Endothelial cell of umbilical vein (primary cell): Measurements from ENCODE around the gene GEMIN8. TPM values are rescaled to one million over a fixed set of nuclear protein-coding genes. Genes with fewer than 3 reads are reported as not detected.

Experiments
- BruUV-seq: library from RNA; stranded (reverse); fragments of 400-500 nt; replicated peaks from 2 replicates; lab custom pipeline; 2021; lab: Mats Ljungman, UMichigan
- CTCF ChIA-PET: fragments of 300-600, 350-600 bp; sonication (Branson Sonifier 250); formaldehyde crosslinking; loops from one replicate; lab custom pipeline; 2021; ENCODE audit warnings: antibody characterized with exemption, inconsistent platforms; lab: Charles Lee
- POLR2A ChIA-PET: fragments of 300-600, 350-600 bp; sonication (Branson Sonifier 250); formaldehyde crosslinking; loops from one replicate; lab custom pipeline; 2021; ENCODE audit warnings: antibody characterized with exemption, inconsistent platforms; lab: Charles Lee
- DNase-seq: peaks from one replicate; pipeline ENCODE4 v3.0.0-alpha.2; 2011; ENCODE audit warnings: low read depth, low spot score
- FAIRE-seq: peaks from 2 replicates; lab custom pipeline; 2011; peaks lifted over from hg19 to GRCh38; lab: Jason Lieb, UNC
- H2AFZ ChIP-seq: 2 replicates; pipeline ENCODE4 v1.6.0; 2012; ENCODE audit warnings: low read depth, low read length, control low read depth, inconsistent platforms
- H3K27ac ChIP-seq: 2 replicates; pipeline ENCODE4 v1.5.1; 2011; ENCODE audit warnings: low read depth, mild to moderate bottlenecking, control low read depth, low read length, moderate library complexity; ENCODE audit not compliant: insufficient read depth
- H3K27me3 ChIP-seq, 2 experiments: 2 replicates each; pipeline versions ENCODE4 v1.6.0 to v1.6.1; 2011; ENCODE audit warnings: low read length in 2 of 2, mixed read lengths in 1 of 2; ENCODE audit not compliant: control insufficient read depth in 2 of 2, insufficient read depth in 2 of 2
- H3K36me3 ChIP-seq, 2 experiments: 2 replicates in 1 of 2; 3 replicates in 1 of 2; pipeline ENCODE4 v1.5.1; 2011; ENCODE audit warnings: low read length in 2 of 2, mild to moderate bottlenecking in 1 of 2, moderate library complexity in 1 of 2; ENCODE audit not compliant: control insufficient read depth in 2 of 2, insufficient read depth in 2 of 2; ENCODE audit errors: extremely low read depth in 1 of 2
- H3K4me1 ChIP-seq: 3 replicates; pipeline ENCODE4 v1.5.1; 2011; ENCODE audit warnings: mild to moderate bottlenecking, low read length; ENCODE audit not compliant: control insufficient read depth, insufficient read depth; ENCODE audit errors: extremely low read depth
- H3K4me2 ChIP-seq: 2 replicates; pipeline ENCODE4 v1.6.1; 2011; ENCODE audit warnings: low read length, control low read depth, mixed read lengths; ENCODE audit not compliant: insufficient read depth
- H3K4me3 ChIP-seq, 3 experiments: fragments of 200-600 bp in 1 of 3; sonication (generic), shearing (Covaris generic) in 1 of 3; replicated peaks in 1 of 3; 2 replicates each; pipeline ENCODE4 v1.5.1; 2011 to 2016; ENCODE audit warnings: control low read depth in 3 of 3, low read length in 3 of 3, mild to moderate bottlenecking in 2 of 3, inconsistent platforms in 1 of 3, low read depth in 1 of 3, moderate library complexity in 1 of 3; ENCODE audit not compliant: insufficient read depth in 1 of 3
- H3K79me2 ChIP-seq: 2 replicates; pipeline ENCODE4 v1.6.0; 2012; ENCODE audit warnings: low read length, inconsistent platforms; ENCODE audit not compliant: control insufficient read depth, insufficient read depth
- H3K9ac ChIP-seq: replicated peaks from 2 replicates; pipeline ENCODE3; 2011; ENCODE audit warnings: low read length, control low read depth; ENCODE audit not compliant: insufficient read depth; ENCODE audit errors: extremely low read depth
- H3K9me1 ChIP-seq: replicated peaks from 3 replicates; pipeline ENCODE4 v1.6.0; 2011; ENCODE audit warnings: mild to moderate bottlenecking, low read length; ENCODE audit not compliant: control insufficient read depth, insufficient read depth; ENCODE audit errors: extremely low read depth
- H3K9me3 ChIP-seq: replicated peaks from 2 replicates; pipeline ENCODE4 v1.5.1; 2012; ENCODE audit warnings: low read length, inconsistent platforms; ENCODE audit not compliant: control insufficient read depth, insufficient read depth
- H4K20me1 ChIP-seq: replicated peaks from 2 replicates; pipeline ENCODE3; 2011; ENCODE audit warnings: mild to moderate bottlenecking, low read length; ENCODE audit not compliant: control insufficient read depth, insufficient read depth; ENCODE audit errors: extremely low read depth
- EZH2 ChIP-seq: IDR thresholded peaks from 2 replicates; pipeline ENCODE4 v1.6.1; 2012; ENCODE audit warnings: borderline replicate concordance, low read depth, mild to moderate bottlenecking, moderate library complexity, low read length, inconsistent platforms; ENCODE audit not compliant: severe bottlenecking
- FOS ChIP-seq: IDR thresholded peaks from 2 replicates; pipeline ENCODE4 v1.6.1; 2011; ENCODE audit warnings: mild to moderate bottlenecking, low read length, moderate library complexity, borderline replicate concordance; ENCODE audit not compliant: insufficient read depth
- GATA2 ChIP-seq: IDR thresholded peaks from 2 replicates; pipeline ENCODE4 v1.7.0; 2011; ENCODE audit warnings: low read depth, mild to moderate bottlenecking, moderate library complexity, mixed read lengths, low read length; ENCODE audit not compliant: insufficient read length, insufficient read depth
- JUN ChIP-seq: IDR thresholded peaks from 2 replicates; pipeline ENCODE4 v1.6.1; 2011; ENCODE audit warnings: borderline replicate concordance, low read depth; ENCODE audit not compliant: insufficient read length, insufficient read depth
- MAX ChIP-seq: IDR thresholded peaks from 2 replicates; pipeline ENCODE4 v1.6.1; 2011; ENCODE audit not compliant: insufficient read depth, insufficient read length
- MYC ChIP-seq: IDR thresholded peaks from one replicate; pipeline ENCODE4 v1.6.1; 2011; ENCODE audit warnings: mild to moderate bottlenecking, low read depth, low read length
- POLR2A ChIP-seq: IDR thresholded peaks from 2 replicates; pipeline ENCODE4 v1.6.1; 2012; ENCODE audit warnings: low read depth, mild to moderate bottlenecking, control low read depth, low read length
- dilution Hi-C: fragments of 300-500 bp; cut with MboI; formaldehyde crosslinking; loops from one replicate; pipeline ENCODE4 v1.15.0; 2019; ENCODE audit warnings: low sequenced_read_pairs; ENCODE audit not compliant: extremely low pct_ligation_motif_present
- intact Hi-C: fragments of 100-400 bp; cut with micrococcal nuclease; formaldehyde crosslinking; loops from one replicate; pipeline ENCODE4 v1.10.0; 2022
- polyA plus RNA-seq, 4 experiments: library from polyadenylated mRNA; depleted of rRNA in 3 of 4; stranded (reverse) in 3 of 4; unstranded in 1 of 4; fragments of >200 nt; gene quantifications; 2 replicates each; pipeline versions ENCODE4 v1.2.1 to v1.2.3, GENCODE V29; 2011 to 2012; ENCODE audit warnings: missing spikeins in 1 of 4
- total RNA-seq: library from RNA; stranded (reverse); gene quantifications from 2 replicates; pipeline ENCODE4 v1.2.3, GENCODE V29; 2021
- TF ChIP-seq, protein P1 (sequence below), 2 donors: IDR thresholded peaks; 1 replicate in 1 of 2; 2 replicates in 1 of 2; pipeline ENCODE4 v1.5.1; 2011; ENCODE audit warnings: low read length in 2 of 2, mild to moderate bottlenecking in 2 of 2, moderate library complexity in 2 of 2, control low read depth in 1 of 2, inconsistent platforms in 1 of 2, low read depth in 1 of 2; ENCODE audit not compliant: insufficient read depth in 1 of 2; ENCODE audit errors: extremely low read depth in 1 of 2

Gene GEMIN8
- total and polyA plus RNA-seq, 2 donors (not counting 3 experiments of a cell fraction or from before 2014, with no cell fraction given) = 18.5 to 24.5 TPM

- FAIRE-seq (no peak), DNase-seq (no peak)
- no peaks in the 10 kb centered on the region for H3K36me3 ChIP-seq
- intact Hi-C loops = no loop called here
- ChIA-PET POLR2A (no interaction called here), CTCF (interaction anchor here (1.8 kb wide), 1 partner anchor 12 kb away, joined by 4 read pairs; no protein-coding TSS in a partner anchor)
- dilution Hi-C loops = no loop called here
- no peaks in the 10 kb centered on the region for H3K9me3 ChIP-seq
- H2AFZ ChIP-seq = no peak overlapping the region
- no peaks in the 10 kb centered on the region for H4K20me1 ChIP-seq
- H3K79me2 ChIP-seq = no peaks in the 10 kb centered on the region
- H3K9me1 ChIP-seq = no peaks in the 10 kb centered on the region
- H3K9ac ChIP-seq = no peak overlapping the region
- no peak overlapping the region for H3K4me3 ChIP-seq
- no peaks in the 10 kb centered on the region for H3K4me1 ChIP-seq
- no peaks in the 10 kb centered on the region for H3K27me3 ChIP-seq
- BruUV-seq = no TSS peak
- TF ChIP-seq, protein P1, sequence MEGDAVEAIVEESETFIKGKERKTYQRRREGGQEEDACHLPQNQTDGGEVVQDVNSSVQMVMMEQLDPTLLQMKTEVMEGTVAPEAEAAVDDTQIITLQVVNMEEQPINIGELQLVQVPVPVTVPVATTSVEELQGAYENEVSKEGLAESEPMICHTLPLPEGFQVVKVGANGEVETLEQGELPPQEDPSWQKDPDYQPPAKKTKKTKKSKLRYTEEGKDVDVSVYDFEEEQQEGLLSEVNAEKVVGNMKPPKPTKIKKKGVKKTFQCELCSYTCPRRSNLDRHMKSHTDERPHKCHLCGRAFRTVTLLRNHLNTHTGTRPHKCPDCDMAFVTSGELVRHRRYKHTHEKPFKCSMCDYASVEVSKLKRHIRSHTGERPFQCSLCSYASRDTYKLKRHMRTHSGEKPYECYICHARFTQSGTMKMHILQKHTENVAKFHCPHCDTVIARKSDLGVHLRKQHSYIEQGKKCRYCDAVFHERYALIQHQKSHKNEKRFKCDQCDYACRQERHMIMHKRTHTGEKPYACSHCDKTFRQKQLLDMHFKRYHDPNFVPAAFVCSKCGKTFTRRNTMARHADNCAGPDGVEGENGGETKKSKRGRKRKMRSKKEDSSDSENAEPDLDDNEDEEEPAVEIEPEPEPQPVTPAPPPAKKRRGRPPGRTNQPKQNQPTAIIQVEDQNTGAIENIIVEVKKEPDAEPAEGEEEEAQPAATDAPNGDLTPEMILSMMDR (IDR thresholded peaks at IDR 0.05; ENCODE audit: extremely low read depth in 1 of 2, insufficient read depth in 1 of 2, low read depth in 1 of 2, low read length in 2 of 2) = no peak
- TF ChIP-seq JUN (no peak), MYC (no peak), EZH2 (no peak), GATA2 (no peak), FOS (no peak), POLR2A (no peak), MAX (no peak)
- H3K27ac ChIP-seq = no peak overlapping the region
- H3K4me2 ChIP-seq = no peak overlapping the region
These were observed 21.7 kb upstream of the GEMIN8 start for GRCh38 chrX:14051416-14051815.
